Measurements from ENCODE around the gene DNAJC5.
"Not testable (repeated sequence)": the region's sequence is repeated elsewhere in the genome, so short reads cannot be mapped to it uniquely, and the experiment has no call there.

DNAJC5 gene, protein sequence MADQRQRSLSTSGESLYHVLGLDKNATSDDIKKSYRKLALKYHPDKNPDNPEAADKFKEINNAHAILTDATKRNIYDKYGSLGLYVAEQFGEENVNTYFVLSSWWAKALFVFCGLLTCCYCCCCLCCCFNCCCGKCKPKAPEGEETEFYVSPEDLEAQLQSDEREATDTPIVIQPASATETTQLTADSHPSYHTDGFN

DNA sequence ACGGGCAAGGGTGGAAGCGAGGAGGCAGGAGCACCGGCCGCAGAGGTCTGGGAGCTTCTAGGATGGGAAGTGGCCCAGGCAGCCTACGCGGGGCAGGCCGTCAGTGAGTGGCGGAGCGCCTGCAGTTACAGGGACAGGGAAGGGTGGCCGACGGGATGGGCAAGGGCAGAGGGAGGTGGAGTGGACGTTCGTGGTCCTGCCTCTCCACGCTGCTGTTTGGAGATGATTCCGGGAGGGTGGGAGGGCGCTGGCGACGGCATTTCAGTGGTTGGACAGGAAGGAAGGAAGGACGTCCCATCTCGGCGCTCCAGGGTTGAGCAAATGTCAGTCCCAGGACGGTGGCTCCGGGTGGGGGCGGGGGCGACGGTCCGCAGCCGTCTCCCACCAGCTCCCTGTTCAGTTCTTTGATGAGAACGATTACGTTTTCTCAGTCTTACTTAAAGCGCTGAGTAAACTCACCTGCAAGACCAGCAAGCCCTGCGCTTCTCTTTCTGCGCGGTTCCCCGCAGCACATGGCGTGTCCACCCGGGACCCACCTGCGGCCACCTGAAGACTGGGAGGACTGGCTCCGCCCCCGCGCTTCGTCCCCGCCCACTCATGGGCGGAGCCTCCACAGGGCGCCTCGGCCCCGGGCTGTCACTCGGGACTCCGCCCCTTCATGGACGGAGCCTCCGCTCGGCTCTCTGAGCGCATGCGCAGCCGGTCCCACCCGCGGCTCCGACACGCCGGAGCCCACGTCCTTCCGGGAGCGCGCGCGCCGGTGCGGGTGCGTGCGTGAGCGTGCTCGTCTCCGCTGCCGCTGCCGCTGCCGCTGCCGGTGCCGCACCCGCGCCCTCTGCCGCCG is at the start of gene DNAJC5:
DNAJC5 (plus strand) TSS at position 769 of the 844 bp plus-strand sequence. CDS start 33,220 bp downstream, outside the sequence.
- peak; percentile 93 for DNase-seq (ENCODE audit: low read depth)

DNA sequence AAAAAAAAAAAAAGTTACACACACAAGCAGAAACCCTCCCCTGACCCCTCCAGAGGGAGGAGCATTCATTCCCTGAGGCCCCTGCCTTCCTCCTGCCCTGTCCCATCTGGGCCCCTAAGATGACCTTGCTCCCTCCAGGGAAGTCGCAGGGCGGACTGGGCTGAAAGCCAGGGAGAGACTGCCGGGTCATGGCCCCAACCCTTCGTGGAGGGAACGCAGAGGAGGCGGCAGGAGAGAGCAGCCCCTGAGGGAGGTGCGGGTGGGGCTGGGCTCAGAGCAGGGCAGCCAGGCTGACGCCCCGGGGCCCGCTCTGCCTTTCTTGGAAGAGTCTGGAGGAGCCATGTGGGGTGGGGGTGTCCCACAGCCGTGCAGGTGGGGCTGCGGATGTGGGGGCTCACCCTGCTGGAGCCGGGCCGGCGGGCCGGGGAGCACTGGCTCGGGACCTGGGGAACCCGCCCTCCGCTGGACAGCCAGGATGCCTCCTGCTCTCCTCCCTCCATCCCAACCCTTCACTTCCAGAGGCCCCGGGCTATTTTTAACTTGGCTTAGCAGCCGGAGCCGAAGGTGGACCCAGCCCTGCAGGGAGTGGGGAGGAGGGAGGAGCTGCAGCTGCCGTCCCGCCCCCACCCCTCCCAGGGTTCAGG is 48.7 kb upstream of the DNAJC5 start:
- DNase-seq (ENCODE audit: low read depth) = peak; percentile 61

DNA sequence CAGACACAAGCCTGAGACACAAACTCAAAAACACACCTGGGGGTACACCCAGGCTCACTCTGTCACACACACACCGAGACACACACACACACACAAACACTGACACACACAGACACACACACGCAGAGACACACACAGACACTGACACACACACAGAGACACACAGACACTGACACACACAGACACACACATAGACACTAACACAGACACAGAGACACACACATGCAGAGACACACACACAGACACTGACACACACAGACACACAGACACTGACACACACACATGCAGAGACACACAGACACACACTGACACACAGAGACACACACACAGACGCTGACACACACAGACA is 48.1 kb upstream of the DNAJC5 start:
- no peak for DNase-seq (ENCODE audit: low read depth)

DNA sequence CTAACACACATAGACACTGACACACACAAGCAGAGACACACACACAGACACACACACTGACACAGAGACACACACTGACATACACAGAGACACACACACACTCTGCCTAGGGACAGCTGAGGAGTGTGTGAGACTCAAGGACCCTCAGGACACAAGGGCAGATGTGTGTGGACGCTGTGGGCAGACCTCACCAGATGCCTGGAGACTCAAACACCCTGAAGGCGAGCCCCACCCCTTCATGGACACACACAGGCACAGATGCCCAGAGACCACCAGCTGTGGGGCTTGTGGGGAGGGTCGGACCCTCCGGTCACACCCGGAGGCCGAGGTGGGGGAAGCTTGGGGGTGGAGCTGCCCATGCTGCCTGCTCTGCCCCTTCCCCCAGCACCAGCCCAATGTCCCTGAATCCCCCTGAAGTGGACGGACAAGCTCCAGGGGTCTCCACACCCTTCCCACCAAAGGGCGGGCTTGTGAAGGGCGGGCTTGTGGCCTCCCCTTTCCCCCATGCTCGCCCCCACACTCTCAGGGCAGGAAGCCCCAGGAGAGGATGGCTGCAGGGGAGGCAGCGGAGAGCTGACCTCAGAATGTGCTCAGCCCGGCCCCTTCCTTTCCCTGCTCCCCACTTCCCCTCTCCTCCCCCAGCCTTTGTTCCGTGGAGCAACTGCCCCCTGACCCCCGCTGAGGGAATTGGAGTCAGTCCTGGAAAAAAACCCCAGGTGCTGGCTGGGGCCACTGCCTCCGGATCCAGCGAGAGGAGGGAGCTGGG is 47.5 kb upstream of the DNAJC5 start:
- no peak for DNase-seq (ENCODE audit: low read depth)

DNA sequence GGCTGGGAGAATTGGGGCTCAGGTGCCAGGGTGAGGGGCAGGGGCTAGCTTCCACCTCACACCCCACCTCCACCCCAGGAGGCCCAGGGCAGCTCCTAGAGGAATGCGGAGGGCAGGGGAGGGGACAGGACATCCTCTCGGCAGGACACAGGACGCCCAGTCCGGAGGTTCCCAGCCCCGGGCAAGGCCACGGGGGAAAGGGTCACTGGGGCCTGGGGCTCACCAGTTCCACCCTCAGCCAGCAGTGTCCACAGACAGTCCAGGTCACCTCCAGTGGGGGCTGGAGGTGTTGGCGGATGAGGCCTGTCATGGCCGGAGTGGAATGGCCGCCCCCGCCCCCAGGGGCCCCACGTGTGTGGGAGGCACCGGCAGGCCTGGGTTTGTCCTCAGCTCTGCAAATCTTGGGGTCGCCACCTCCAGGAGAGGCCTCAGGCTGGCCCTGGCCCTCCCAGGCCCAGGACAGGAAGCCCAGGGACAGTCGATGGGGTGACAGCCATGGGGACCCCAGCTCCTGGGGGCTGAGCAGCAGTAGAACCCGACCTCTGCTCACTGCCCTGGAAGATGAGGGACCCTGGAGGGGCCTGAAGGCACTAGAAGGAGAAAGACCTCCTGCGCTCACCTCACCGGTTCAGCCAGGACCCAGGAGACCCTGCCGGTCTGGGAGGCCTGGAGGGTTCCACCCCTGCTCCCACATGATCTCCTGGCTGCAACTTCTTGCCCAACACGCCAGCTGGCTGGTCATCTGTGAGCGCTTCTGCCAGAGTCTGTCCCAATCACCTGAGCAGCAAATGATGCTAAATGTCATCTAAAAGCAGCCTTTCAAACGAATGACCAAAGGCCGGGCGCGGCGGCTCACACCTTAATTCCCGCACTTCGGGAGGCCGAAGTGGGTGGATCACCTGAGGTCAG is 46.7 kb upstream of the DNAJC5 start:
- DNase-seq (ENCODE audit: low read depth) = no peak

DNA sequence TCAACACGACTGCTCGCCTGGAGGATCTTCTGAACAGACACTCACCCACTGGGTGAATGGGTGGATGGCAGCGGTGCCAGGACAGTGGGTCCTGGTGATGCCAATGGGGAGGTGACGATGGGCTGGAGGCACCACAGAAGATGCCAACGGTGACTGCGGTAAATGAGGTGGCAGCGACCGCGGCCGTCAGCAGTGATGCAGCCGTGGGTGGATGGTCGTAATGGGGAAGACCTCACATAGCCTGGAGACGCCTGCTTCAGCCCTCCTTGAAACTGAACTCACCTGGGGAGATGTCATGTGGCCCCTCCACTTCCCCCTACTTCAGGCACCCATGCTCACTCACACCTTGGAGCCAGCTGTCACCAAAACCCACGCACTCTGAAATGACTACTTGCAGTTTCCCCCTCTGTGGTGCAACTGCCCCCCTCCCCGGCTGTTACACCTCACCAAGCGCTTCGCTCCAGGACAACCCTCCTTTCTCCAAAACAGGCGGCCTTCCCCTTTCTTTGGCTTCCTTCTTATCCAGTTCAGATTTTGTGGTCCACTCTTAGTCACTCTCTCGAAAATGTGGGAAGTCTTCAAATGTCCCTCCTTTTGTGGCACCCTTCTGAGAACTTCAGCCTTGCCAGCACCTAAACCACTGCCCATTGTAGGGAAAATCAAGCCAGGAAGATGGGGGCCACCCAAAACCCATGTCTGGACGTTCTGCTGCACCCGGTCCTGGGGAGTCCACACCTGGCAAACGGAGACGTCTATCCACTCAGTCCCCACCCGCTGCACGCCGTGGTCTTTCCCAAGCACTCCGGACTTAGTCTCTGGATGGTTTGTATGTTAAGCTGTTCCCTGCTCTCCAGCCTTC is 44.0 kb upstream of the DNAJC5 start:
- no peak for DNase-seq (ENCODE audit: low read depth)

DNA sequence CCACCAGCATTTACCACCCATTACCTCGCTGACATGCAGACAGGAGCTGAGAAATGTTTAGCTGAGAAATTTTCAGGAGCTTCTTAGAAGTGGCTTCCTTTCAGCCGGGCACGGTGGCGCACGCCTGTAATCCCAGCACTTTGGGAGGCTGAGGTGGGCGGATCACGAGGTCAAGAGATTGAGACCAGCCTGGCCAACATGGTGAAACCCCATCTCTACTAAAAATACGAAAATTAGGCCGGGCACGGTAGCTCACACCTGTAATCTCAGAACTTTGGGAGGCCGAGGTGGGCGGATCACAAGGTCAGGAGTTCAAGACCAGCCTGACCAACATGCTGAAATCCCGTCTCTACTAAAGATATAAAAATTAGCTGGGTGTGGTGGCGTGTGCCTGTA is 43.4 kb upstream of the DNAJC5 start:
- DNase-seq (ENCODE audit: low read depth) = not testable (repeated sequence)

DNA sequence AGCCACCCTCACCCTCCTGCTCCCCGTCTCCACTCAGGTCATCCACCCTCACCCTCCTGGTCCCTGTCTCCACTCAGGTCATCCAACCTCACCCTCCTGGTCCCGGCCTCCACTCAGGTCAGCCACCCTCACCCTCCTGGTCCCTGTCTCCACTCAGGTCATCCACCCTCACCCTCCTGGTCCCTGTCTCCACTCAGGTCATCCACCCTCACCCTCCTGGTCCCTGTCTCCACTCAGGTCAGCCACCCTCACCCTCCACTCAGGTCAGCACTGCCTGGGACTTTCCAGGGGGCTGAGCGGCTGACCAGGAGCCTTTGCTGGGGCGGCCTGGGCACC is 41.2 kb upstream of the DNAJC5 start:
- not testable (repeated sequence) for DNase-seq (ENCODE audit: low read depth)

DNA sequence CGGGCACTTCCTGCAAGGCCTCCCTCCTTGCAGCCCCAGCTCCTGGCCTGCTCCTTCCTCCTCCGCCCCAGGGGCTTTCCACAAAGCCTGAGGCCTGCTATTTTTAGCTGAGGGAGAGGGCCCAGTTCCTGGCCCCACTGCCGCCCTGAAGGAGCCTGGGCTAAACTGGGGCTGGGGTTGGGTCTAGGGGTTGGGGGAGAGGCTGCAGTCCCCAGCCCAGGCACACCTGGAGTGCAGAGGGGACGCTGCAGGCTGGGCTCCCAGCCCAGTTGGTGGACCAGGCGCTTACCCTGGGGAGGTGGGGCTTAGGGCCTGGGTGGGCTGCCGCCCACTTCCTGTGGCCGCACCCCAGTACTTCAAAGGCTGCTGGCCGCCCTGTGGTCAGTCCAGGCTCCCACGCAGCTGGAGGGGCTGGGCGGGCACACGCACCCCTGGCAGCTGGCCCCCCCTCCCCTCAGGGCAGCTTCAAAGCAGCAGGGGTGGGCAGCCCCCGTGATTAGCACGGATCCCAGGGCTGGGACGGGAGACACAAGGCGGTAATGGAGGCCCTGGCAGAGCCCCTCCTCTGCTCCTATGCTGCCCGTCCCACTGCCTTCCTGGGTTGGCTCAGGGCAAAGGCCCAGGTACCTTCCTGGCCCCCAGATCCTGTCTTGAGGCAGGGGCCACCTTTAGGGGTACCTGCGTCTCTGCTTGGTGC is 40.7 kb upstream of the DNAJC5 start:
- DNase-seq (ENCODE audit: low read depth) = peak; percentile 31

DNA sequence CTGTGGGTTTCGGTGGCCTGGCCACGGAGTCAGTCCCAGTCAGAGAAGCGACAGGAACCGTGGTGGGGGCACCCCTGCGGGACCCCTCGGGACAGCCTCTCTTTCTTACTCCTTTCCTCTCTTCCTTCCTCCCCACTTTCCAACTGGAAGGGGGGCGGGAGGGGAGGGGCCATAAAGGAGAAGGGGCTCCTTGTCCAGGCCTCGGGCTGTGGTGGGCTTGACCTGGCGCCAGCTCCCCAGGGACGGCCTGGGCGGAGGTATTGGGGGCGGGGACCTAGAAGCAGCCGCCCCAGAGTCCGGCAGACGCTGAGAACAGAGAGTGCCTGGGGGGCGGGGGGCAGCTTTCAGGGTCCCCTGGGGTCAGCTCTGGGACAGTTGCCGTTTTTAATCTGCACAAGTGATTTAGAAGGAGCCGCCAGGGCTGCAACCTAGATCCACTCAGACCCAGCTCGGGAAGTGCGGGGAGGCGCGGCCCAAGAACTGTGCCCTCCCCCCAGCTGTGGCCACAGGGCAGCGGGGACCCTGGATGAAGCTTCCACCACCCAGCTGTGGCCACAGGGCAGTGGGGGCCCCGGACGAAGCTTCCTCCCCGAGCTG is 40.1 kb upstream of the DNAJC5 start:
- peak; percentile 15 for DNase-seq (ENCODE audit: low read depth)

DNA sequence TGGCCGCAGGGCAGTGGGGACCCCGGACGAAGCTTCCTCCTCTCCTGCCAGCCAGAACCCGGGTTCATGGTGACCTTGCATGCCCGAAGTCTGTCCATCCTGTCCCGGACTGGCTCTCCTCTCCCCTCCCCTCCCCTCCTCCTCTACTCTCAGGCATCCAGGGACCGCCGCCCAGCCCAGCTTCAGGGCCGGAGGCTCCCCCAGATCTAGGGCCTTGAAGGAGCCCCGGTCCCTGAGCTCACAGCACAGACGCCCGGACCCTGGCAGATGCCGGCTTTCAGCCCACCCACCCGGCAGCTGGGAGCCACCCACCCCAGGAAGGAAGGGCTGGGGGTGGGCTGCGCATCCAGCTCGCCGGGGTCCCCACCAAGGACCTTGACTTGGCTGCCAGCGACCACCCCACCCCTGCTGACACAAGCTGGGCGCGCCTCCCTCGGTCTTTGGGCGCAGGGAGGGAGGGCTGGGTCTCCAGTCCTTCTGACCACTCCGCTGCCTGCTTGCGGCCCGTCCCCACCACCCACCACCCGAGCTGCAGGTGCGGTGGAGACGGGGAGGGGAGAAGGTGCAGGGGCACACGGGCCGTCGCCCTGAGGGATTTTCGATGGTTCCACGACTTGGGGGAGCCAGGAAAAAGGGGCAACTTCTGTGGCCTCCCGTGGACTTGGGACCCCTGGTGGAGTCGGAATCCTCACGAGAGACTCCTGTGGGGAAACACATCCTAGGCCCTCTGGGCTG is 39.4 kb upstream of the DNAJC5 start:
- DNase-seq (ENCODE audit: low read depth) = peak; percentile 18

DNA sequence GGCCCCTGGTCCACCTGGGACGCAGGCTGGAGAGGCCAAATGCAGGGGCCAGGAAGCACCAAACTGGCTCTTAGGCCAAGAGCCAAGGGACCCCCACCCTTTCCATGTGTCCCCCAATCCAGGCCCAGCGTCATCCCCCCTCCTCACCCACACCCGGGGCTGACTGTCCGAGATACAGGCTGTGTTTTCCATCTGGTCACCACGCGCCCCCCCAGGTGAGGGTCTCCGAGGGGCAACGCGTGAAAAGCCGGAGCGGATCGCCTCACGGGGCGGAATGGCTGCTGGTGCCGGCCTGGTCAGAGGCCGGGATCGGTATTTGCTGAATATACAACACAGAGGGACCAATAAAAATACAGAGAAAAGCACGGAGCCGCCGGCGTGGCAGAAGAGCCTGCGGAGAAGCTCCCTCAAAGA is 38.8 kb upstream of the DNAJC5 start:
- DNase-seq (ENCODE audit: low read depth) = no peak

DNA sequence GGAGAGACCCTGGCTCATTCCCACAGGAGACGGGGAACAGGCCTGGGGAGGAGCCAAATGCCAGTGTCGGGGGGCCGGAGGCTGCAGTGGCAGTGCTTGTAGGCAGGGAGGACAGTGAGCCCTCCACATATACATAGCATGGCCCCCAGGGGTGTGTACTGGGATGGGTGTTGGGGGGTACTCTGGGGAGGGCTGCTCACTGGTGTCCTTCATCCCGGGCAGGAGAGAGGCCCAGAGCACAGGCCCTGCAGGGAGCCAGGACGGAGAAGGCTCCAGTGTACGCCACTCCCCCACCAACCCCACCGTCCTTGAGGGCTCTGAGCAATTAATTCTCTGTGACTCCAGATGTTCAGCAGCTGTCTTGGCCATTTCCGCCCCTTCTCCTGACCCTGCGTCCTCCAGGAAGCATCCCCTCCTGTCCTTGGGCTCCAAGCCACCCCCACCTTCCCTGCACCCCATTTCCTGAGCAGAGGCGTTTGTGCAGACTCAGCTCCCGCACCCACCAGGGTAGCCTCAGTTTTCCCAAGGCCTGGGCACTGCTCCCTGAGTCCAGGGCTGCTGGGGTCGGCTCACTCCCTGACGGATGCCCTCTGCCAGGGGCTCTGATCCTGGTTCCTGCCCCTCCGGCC is 37.0 kb upstream of the DNAJC5 start:
- no peak for DNase-seq (ENCODE audit: low read depth)

DNA sequence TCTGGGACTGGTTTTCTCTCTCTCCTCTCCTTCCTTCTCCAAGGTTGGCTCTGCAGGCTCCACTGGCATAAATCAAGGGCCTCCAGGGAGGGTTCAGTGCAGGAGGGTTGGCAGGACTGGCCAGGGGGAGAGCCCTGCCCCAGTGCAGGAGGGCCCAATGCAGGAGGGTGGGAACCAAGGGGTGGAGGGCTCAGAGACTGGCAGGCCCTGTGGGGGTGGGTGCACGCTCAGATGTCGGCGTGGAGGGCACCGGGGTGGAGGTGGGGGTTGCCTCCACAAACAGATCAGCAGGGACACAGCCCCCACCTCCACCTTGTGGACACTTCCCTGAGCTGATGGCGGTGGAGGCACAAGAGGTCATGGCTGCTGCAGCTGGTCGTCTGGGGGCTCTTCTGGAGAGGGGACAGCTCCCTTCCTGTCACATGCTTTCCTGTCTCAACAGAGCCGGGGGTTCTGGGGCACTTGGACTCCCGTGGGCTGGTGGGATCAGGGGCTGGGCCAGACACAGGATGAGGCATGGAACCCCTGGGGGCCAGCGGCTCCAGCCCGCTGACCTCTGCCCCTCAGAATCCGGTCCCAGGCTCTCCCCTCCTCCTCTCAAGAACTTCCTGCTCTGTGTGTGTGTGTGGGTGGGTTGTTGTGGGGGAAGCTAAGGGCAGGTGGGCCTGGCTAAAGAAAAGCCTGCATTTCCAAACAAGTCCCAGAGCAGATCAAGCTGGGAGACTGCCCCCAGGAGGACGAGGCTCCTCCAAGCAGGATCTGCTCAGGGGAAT is 36.3 kb upstream of the DNAJC5 start:
- DNase-seq (ENCODE audit: low read depth) = peak; percentile 22

DNA sequence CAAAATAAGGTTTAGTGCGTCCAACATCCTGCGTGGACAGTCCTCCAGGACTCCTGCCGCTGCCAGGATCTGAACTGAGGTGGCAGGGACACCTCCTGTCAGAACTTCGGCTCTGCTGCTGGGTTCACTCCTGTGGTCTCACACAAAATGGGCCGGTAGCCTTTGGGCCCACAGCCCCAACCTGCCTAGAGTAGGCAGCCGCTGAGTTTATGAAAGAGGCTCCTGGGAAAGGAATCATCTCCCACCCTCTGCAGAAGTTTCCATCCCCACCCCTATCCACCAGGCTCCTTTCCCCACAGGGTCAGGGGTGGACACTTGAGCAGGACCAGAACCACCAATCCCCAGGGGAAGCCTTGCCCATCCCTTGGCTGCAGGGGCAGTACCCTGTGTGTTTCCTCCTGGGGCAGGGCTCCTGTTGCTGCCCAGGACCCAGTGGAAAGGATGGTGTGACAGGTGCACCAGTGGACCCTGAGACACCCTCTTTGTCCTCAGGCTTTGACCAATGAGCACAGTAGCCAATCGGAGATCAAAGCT is 35.7 kb upstream of the DNAJC5 start:
- DNase-seq (ENCODE audit: low read depth) = no peak

DNA sequence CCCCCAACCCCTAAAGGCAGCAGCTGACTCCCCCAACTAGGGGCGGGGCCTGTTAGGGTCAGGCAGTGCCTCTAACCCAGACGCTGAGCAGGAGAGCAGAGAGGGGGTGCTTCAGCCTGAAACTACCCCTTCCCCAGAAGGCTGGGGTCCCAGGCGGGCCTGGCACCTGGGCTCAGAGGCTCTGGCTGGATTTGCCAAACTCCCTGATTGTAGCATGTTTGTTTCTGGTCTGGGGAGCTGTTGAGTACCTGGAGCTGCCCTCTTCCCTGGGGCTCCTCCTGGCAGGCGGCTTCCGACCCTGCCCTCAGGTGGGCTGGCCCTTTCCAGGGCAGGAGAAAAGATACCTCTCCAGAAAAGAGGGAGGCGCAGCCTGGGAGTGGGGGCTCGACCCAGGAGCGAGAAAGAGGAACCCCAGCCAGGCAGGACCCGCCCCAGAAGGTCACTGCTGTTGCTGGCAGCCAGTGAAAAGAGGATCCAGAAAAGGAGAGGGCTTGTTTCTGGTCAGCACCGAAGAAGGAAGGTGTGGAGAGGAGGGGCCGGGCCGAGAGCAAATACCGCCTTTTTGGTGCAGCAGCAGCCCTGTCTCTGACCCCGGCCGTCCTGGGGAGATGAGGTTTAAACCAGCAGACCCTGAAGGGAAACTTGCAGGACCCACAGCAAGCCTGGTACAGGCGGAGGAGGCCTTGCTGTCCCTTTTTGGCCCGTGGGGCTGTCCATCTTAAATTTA is 34.4 kb upstream of the DNAJC5 start:
- no peak for DNase-seq (ENCODE audit: low read depth)

Measured in EH (cell line).